Peyer's patch (tissue), 4 donors: ENCODE data around the gene OLA1. TPM values are rescaled to one million over a fixed set of nuclear protein-coding genes. Genes with fewer than 3 reads are reported as not detected.

Experiments used
- DNase-seq, 3 donors: peaks; one replicate each; pipeline ENCODE4 v3.0.0-alpha.2; 2017 to 2019
- H3K27ac ChIP-seq, 4 donors: fragments of 200-600 bp; sonication (generic); one replicate each; pipeline ENCODE4 v1.5.1; 2016 to 2019
- H3K27me3 ChIP-seq, 2 donors: fragments of 200-600 bp; sonication (generic); one replicate each; pipeline ENCODE4 v1.5.1; 2019
- H3K36me3 ChIP-seq, 3 donors: fragments of 200-600 bp; sonication (generic); one replicate each; pipeline ENCODE4 v1.5.1; 2016 to 2019
- H3K4me1 ChIP-seq, 4 donors: fragments of 200-600 bp; sonication (generic); one replicate each; pipeline ENCODE4 v1.5.1; 2016 to 2019
- H3K4me3 ChIP-seq, 4 donors: fragments of 200-600 bp; sonication (generic); 1 replicate in 3 of 4; 2 replicates in 1 of 4; pipeline ENCODE4 v1.5.1; 2016 to 2019; ENCODE audit warnings: mild to moderate bottlenecking in 1 of 4
- H3K9me3 ChIP-seq, 4 donors: fragments of 200-600 bp; sonication (generic); one replicate each; pipeline ENCODE4 v1.5.1; 2016 to 2019; ENCODE audit warnings: mild to moderate bottlenecking in 1 of 4
- POLR2A ChIP-seq, 2 donors: fragments of 450-650 bp; IDR thresholded peaks; one replicate each; pipeline ENCODE4 v1.5.1; 2017; ENCODE audit warnings: antibody characterized with exemption in 2 of 2, mild to moderate bottlenecking in 2 of 2, moderate library complexity in 2 of 2
- total RNA-seq, 4 donors: library from RNA; depleted of rRNA; stranded (reverse); fragments of >200 nt; gene quantifications; one replicate each; pipeline ENCODE4 v1.1.0, GENCODE V29; 2016
- TF ChIP-seq, protein P1 (sequence below), 6 experiments: fragments of 450-650 bp in 4 of 6; fragments of 200-600 bp in 2 of 6; sonication (generic) in 1 of 6; IDR thresholded peaks; one replicate each; pipeline ENCODE4 v1.5.1; 2017 to 2019; ENCODE audit warnings: antibody characterized with exemption in 6 of 6, mild to moderate bottlenecking in 3 of 6, moderate library complexity in 1 of 6

OLA1 gene
- total RNA-seq, 4 donors from 2014 or later: 34.0 to 52.8 (median 35.5) TPM

DNA sequence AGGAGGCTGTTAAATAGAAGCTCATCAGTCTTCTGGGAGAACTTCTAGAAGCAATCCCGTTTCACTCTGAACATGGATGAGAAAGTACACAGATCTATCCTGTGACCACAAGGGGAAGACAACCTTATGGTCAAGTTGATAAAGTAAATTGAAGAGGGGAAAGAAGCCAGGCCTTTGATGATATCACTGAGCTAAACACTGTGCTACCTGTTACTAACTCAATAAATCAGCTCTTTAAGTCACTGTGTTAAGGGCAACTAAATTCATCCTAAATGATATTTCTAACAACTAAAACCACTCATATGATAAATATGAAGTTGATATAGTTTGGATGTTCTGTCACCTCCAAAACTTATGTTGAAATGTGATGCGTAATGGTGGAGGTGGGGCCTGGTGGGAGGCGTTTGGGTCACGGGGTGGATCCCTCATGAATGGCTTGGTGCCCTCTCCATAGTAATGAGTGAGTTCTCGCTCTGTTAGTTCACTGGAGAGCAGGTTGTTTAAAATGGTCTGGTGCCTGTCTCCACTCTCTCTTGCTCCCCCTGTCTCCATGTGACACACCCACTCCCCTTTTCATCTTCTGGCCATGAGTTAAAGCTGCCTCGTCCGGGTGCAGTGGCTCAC is 23.6 kb downstream of the OLA1 start:
- Histone ChIP-seq H3K36me3 (peaks cover 0 to 11% (median 0%) of the 10 kb centered on the region in 3 donors), H3K4me3 (no peak overlapping the region), H3K4me1 (no peaks in the 10 kb centered on the region), H3K27me3 (no peaks in the 10 kb centered on the region), H3K9me3 (no peaks in the 10 kb centered on the region), H3K27ac (no peak overlapping the region)
- TF ChIP-seq, protein P1, sequence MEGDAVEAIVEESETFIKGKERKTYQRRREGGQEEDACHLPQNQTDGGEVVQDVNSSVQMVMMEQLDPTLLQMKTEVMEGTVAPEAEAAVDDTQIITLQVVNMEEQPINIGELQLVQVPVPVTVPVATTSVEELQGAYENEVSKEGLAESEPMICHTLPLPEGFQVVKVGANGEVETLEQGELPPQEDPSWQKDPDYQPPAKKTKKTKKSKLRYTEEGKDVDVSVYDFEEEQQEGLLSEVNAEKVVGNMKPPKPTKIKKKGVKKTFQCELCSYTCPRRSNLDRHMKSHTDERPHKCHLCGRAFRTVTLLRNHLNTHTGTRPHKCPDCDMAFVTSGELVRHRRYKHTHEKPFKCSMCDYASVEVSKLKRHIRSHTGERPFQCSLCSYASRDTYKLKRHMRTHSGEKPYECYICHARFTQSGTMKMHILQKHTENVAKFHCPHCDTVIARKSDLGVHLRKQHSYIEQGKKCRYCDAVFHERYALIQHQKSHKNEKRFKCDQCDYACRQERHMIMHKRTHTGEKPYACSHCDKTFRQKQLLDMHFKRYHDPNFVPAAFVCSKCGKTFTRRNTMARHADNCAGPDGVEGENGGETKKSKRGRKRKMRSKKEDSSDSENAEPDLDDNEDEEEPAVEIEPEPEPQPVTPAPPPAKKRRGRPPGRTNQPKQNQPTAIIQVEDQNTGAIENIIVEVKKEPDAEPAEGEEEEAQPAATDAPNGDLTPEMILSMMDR (IDR thresholded peaks at IDR 0.05): no peak
- no peak for TF ChIP-seq POLR2A (IDR thresholded peaks at IDR 0.05)
- no peak for DNase-seq

DNA sequence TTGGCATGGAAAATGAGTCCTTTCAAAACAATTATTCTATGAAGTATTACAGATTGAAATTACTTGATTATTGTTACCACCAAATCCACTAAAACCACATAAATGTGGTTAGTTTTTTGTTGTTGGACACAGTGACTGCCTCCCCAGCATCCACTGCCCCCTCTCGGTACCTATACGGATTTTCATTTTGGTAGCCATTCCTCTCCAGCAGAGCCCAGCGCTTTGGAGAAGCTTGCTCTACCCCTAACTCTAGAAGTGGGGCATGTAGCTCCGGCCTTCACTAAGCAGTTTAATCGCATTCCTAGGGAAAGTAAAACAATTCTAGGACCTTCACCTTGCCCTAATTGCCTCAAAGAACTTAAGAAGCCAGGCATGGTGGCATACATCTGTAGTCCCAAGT is 24.2 kb downstream of the OLA1 start:
- Histone ChIP-seq H3K36me3 (peaks cover 0 to 11% (median 0%) of the 10 kb centered on the region in 3 donors), H3K27ac (no peak overlapping the region), H3K9me3 (no peaks in the 10 kb centered on the region), H3K4me3 (no peak overlapping the region), H3K27me3 (no peaks in the 10 kb centered on the region), H3K4me1 (no peaks in the 10 kb centered on the region)
- no peak for TF ChIP-seq POLR2A (IDR thresholded peaks at IDR 0.05)
- TF ChIP-seq, protein P1 (IDR thresholded peaks at IDR 0.05): no peak
- DNase-seq: no peak

DNA sequence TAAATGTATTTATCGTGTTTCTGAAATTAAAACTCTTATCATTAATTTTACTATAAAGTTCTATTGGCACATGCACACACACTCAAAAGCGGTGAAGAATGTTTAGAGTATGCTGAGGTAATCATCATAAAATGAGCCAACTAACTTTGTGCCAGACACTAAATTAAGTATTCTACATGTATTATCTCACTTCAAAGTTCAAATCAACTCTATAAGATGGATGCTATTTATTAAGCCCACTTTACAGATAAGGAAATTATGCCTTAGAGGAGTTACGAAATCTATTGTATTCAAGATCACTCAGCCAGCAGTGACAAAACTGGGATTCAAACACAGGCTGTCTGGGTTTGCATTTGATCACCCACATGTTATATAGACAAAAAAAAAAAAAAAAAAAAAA is 24.9 kb downstream of the OLA1 start:
- TF ChIP-seq, protein P1 (IDR thresholded peaks at IDR 0.05): no peak
- no peak for TF ChIP-seq POLR2A (IDR thresholded peaks at IDR 0.05)
- Histone ChIP-seq H3K9me3 (no peaks in the 10 kb centered on the region), H3K36me3 (peaks cover 0 to 7% (median 0%) of the 10 kb centered on the region in 3 donors), H3K27ac (no peak overlapping the region), H3K4me1 (no peaks in the 10 kb centered on the region), H3K4me3 (no peak overlapping the region), H3K27me3 (no peaks in the 10 kb centered on the region)
- no peak for DNase-seq

DNA sequence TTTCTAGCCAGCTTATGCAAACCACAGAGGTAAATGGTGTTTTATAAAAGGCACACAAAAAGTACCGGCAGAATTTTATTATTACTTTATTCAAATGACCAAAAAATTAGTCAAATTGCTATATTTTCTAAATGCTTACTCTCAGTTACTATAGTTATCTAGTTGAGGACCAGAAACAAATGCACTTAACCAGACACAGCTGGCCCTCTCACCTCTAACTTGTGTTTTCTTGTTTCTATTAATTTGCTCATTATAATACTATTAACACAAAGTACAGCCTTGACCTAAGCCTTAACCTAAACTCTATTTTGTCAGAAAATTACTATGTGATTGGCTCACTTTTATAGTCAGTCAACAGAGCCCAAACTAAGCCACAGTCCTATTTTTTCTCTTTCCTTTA is 26.2 kb downstream of the OLA1 start:
- no peak overlapping the region for H3K27ac ChIP-seq
- H3K4me1 ChIP-seq: no peaks in the 10 kb centered on the region
- no peaks in the 10 kb centered on the region for H3K9me3 ChIP-seq
- H3K36me3 ChIP-seq: peaks cover 0 to 7% (median 0%) of the 10 kb centered on the region in 3 donors
- H3K4me3 ChIP-seq: no peak overlapping the region
- H3K27me3 ChIP-seq: no peaks in the 10 kb centered on the region
- TF ChIP-seq, protein P1 (IDR thresholded peaks at IDR 0.05): no peak
- no peak for TF ChIP-seq POLR2A (IDR thresholded peaks at IDR 0.05)
- DNase-seq: no peak

DNA sequence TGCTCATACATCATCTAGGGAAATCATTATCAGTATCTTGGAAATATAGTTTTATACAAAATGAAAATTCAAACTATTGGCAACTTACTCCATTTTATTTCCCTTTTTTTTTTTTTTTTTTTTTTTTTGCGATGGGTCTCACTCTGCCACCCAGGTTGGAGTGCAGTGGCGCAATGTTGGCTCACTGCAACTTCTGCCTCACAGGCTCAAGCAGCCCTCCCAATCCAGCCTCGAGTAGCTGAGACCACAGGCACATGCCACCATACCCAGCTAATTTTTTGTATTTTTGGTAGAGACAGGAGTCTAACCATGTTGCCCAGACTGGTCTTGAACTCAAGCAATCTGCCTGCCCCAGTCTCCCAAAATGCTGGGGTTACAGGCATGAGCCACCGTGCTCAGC is 29.0 kb downstream of the OLA1 start:
- Histone ChIP-seq H3K27me3 (no peaks in the 10 kb centered on the region), H3K36me3 (no peaks in the 10 kb centered on the region), H3K4me3 (no peak overlapping the region), H3K9me3 (no peaks in the 10 kb centered on the region), H3K27ac (no peak overlapping the region), H3K4me1 (no peaks in the 10 kb centered on the region)
- DNase-seq: no peak
- TF ChIP-seq POLR2A (IDR thresholded peaks at IDR 0.05): no peak
- TF ChIP-seq, protein P1 (IDR thresholded peaks at IDR 0.05): no peak

DNA sequence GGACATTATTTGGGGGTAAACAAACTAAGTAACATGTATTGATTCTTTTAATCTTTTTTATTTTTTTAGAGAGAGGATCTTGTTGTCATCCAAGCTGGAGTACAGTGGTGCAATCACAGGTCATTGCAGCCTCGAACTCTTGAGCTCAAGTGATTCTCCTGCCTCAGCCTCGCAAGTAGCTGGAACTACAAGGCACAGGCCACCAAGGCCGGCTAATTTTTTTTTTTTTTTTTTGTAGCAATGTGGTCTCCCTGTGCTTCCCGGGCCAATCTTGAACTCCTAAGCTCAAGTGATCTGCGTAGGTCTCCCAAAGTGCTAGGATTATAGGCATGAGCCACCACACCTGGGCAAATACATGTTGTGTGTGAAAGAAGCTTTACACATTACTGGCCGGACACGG is 29.6 kb downstream of the OLA1 start:
- no peak overlapping the region for H3K4me3 ChIP-seq
- H3K4me1 ChIP-seq: no peaks in the 10 kb centered on the region
- TF ChIP-seq POLR2A (IDR thresholded peaks at IDR 0.05): no peak
- TF ChIP-seq, protein P1 (IDR thresholded peaks at IDR 0.05): no peak
- no peaks in the 10 kb centered on the region for H3K27me3 ChIP-seq
- no peak overlapping the region for H3K27ac ChIP-seq
- no peaks in the 10 kb centered on the region for H3K9me3 ChIP-seq
- H3K36me3 ChIP-seq: no peaks in the 10 kb centered on the region
- DNase-seq: no peak
